Activated CD4-positive, CD25-positive, alpha-beta regulatory T cell treated with anti-CD3 and anti-CD28 coated beads, Interleukin-2, amount 50 U/mL, for 24 hours (primary cell): Measurements from ENCODE around the gene BNIP1.

Experiments
- ATAC-seq, 2 donors: fragments of 150-1000 bp; cut with Tn5 transposase; one replicate each; pipeline ENCODE4 v1.10.0; 2021; ENCODE audit warnings: mild to moderate bottlenecking in 1 of 2, moderate library complexity in 1 of 2

Gene BNIP1

GRCh38 chr5:173213236-173213933 lies 69.1 kb downstream of the BNIP1 start:
- ATAC-seq, result no peak
